HG03520 (cell line): ENCODE results near the gene NFRKB.
A peak's percentile ranks its signal among the peaks of the same experiment; 100 is the strongest.
"Not testable (repeated sequence)": the region's sequence is repeated elsewhere in the genome, so short reads cannot be mapped to it uniquely, and the experiment has no call there.

ENCODE experiments used
- ATAC-seq: cut with Tn5 transposase; IDR thresholded peaks from one replicate; pipeline ENCODE4 v1.9.1; 2021; ENCODE audit warnings: mild to moderate bottlenecking, moderate library complexity; ENCODE audit not compliant: unreplicated experiment

NFRKB gene

DNA sequence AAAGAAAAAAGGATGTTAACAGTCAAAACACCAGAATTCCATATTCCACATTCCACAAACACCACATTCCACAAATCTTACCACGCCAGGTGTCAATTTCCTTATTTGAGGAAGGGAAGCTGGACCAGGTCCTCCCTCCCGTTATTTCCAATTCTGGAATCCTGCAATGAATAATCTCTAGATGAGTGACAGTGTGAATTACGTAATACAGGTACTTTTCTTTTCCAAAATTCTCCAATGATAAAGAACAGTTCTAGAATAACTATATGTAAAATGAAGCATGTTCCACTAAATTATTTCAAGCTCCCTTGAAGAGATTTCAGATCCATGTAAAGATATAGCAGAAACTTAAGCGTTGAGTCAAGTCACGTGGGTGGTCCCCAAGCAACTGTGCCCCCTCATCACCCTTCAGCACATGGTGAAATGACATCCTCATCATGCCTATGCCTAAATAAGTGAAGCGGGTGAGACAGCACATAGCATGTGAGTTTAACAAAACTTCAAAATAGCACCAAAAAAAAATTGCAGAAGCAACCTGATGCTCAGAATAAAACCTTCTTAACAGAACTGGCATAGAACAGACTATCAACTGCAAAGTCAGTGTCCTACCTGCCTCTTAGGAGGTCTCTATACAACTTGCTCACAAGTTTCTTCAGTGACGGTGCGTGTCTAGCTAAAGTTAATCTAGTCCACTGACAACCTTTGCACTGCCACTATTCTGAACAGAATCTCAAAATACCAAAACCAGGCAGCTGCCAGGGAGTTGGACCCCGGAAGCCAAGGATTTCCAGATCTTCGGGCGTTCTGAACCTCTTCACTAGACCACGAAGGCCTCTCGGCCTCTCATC, 876 bp downstream of the NFRKB start:
- ATAC-seq = peak; percentile 10

GRCh38 chr11:129888451-129888850, 6.9 kb downstream of the NFRKB start:
- ATAC-seq = no peak

DNA sequence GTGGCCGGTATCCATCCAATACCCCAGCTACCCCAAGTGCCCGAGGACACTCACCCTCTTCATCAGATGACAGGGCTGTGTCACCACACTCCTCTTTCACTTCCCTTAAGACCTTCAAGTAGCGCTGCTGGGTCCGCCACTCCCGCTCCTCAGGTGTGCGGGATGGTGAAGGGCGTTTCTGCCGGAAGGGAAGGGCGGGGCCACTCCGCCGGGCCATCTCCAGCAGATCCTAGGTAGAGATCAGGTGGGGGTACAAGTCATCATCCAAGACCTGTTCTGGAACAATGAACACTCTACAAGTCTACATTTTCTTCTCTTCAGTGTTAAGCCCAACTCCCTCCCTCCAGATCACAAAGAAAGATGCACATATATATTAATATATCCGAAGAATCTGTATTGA, 10.0 kb downstream of the NFRKB start:
- no peak for ATAC-seq

- ATAC-seq = no peak
These were observed 10.8 kb downstream of the NFRKB start for GRCh38 chr11:129884581-129884980.

GRCh38 chr11:129881570-129882170, 13.7 kb downstream of the NFRKB start:
- ATAC-seq = peak; percentile 88

- no peak for ATAC-seq
These were observed 15.1 kb downstream of the NFRKB start for GRCh38 chr11:129880311-129880710.

GRCh38 chr11:129871914-129872313, 23.5 kb downstream of the NFRKB start:
- no peak for ATAC-seq

DNA sequence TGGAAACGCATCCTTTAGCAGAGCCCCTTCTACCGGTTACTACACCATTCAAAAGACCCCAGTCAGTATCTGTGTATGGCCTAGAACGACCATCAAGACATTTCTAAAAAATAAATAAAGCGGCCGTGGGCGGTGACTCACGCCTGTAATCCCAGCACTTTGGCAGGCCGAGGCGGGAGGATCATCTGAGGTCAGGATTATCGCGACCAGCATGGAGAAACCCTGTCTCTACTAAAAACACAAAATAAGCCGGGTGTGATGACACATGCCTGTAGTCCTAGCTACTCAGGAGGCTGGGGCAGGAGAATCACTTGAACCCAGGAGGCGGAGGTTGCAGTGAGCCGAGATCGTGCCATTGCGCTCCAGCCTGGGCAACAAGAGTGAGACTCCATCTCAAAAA, 26.8 kb downstream of the NFRKB start:
- not testable (repeated sequence) for ATAC-seq

DNA sequence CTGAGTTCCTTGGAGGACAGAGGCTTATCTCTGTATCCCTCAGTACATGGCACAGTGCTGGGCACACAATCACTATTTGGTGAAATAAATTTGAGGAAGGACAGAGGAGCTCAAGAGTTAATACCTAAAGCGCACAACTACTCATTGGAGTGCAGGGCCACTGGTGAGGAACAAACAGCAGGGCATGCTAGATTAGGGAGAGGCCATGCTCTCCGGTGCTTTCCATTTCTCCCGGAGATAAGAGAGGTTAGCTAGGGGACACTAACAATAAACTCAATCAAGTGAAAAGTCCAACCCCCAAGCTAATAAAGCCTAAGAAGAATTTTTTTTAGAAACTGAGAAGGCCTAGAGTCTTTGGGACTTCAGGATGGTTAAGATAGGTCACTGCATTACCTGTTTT, 29.1 kb downstream of the NFRKB start:
- no peak for ATAC-seq

- no peak for ATAC-seq
These were observed 29.7 kb downstream of the NFRKB start for GRCh38 chr11:129865701-129866100.

DNA sequence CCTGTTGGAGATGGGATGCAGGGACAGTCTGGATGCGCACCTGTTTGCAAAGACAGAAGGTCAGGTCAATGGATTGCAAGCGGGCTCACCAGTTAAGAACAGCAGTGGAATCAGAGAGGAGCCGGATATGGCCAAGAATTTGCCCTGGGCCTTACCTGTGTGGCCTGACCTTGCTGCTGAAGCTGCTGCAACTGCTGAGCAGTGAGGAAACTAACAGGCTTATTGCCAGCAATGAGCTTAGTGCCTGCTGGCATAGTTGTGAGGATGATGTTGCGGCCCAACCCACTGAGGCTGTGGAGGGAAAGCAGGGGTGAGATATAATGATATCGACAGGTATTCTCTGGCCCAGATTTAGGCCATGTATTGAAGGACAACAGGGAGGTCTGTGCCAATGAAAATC, 30.6 kb downstream of the NFRKB start:
- no peak for ATAC-seq

DNA sequence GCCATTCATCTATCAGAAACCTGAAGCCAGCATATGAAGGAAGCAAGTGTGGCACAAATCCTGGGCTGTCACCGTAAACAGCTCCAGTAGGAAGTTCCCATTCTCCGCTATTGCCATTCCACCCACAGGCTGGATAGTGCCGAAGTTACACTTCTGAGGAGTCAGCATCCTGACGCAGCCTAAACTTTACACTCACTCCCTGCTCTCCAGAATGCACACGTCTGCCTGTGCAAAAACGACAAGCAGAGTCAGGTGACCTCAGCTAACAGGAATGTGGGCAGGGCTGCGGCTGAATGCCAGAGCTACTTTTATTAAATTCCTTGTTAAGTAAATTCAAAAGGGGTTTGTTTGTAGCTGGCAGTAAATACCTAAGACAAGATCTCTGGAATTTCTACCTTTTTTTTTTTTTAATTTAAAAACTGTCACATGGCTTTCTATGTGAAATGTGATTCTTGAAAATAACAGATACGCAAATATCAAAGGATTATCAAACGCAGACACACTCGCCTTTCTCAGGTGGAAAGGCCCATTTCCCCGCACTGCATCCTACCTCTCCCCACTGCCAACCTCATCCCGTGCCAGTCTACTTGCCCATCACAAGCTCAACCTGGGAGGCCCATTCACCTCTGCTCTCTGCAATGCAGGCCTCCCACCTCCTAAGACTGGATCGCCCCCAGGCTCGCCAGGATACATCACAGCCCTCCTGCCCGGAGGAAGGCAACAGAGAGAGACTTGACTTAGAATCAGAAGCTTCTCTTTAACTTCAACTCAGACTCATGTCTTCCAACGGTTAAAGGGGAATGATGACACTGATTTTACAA, 33.5 kb downstream of the NFRKB start:
- no peak for ATAC-seq

GRCh38 chr11:129856036-129856435, 39.3 kb downstream of the NFRKB start:
- no peak for ATAC-seq

DNA sequence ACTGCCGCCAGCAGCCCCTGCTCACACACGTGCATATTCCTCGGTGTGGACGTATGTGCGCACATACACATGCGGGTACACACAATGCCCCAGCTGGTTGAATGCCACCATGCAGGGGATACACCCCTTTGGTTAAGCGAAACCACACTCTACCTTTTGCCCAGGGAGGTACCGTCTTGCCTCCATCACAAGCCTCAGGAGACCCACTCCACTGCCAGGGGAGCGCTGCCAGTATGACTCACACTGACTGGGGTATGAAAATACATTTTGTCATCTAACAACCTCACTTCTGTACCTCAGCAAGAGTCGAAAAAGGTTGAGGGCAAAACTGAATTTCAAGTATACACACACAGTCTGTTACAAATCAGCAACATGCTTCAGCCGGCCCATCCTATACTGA, 40.3 kb downstream of the NFRKB start:
- ATAC-seq = no peak

GRCh38 chr11:129854232-129854805, 41.1 kb downstream of the NFRKB start:
- ATAC-seq = no peak

GRCh38 chr11:129853518-129854231, 41.7 kb downstream of the NFRKB start:
- ATAC-seq = no peak

- ATAC-seq = no peak
These were observed 43.1 kb downstream of the NFRKB start for GRCh38 chr11:129852125-129852740.

DNA sequence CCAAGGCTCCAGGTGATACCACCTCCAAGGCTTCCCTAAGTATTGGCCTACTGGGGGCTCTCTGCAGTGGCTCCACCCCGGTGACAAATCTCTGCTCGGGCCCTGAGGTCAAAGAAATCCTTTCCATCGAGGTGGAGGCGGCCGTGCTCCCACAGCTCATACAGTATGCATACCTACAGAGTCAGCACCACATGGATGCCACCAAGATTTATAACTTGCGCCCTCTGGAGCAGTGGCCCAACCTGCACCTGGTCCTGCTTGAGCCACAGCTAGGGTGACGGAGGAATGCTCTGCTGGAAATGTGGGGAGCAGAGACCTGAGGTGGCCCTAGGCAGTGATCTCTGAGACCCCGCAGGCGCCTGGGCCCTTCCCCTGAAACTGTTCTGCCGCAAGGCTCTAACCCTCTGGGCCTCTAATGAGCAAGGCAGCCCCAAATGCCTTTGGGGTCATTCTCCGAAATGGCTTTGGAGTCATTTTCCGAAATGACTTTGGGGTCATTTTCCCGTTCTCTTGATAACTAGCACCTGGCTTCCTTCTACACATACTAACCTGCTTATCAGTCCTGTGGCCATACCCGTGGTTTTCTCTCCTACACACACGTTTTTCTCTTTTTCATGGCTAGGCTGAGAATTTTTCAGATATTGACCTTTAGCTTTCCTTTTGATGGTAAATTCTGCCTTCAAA, 45.8 kb downstream of the NFRKB start:
- no peak for ATAC-seq

DNA sequence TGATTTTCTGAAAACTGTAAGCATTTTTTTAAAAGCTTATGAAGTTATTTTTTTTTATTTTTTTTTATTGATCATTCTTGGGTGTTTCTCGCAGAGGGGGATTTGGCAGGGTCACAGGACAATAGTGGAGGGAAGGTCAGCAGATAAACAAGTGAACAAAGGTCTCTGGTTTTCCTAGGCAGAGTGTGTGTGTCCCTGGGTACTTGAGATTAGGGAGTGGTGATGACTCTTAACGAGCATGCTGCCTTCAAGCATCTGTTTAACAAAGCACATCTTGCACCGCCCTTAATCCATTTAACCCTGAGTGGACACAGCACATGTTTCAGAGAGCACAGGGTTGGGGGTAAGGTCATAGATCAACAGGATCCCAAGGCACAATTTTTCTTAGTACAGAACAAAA, 48.0 kb downstream of the NFRKB start:
- not testable (repeated sequence) for ATAC-seq
